H1 (cell line): Measurements from ENCODE around the gene TWIST2. TPM values are rescaled to one million over a fixed set of nuclear protein-coding genes. Genes with fewer than 3 reads are reported as not detected.

ENCODE experiments used
- CTCF ChIA-PET: fragments of 300-600 bp; sonication (Branson Sonifier 250); formaldehyde crosslinking; loops from one replicate; lab custom pipeline; 2021; ENCODE audit not compliant: partially characterized antibody; lab: Charles Lee
- POLR2A ChIA-PET: fragments of 300-600 bp; sonication (Branson Sonifier 250); formaldehyde crosslinking; loops from one replicate; lab custom pipeline; 2021; ENCODE audit warnings: inconsistent platforms; ENCODE audit not compliant: partially characterized antibody; lab: Charles Lee
- DNase-seq, 2 experiments: peaks; one replicate each; pipeline versions ENCODE4 v3.0.0 to v3.0.0-alpha.2; 2010 to 2022; ENCODE audit warnings: low spot score in 2 of 2, low read depth in 1 of 2, mixed read lengths in 1 of 2
- FAIRE-seq: peaks from 2 replicates; lab custom pipeline; 2011; peaks lifted over from hg19 to GRCh38; lab: Jason Lieb, UNC
- H2AFZ ChIP-seq: 2 replicates; pipeline ENCODE4 v1.8.1; 2012; ENCODE audit warnings: low read length, inconsistent platforms
- H2AK5ac ChIP-seq: 2 replicates; pipeline ENCODE4 v1.6.1; 2013; ENCODE audit warnings: low read depth, low read length
- H2BK120ac ChIP-seq: replicated peaks from 2 replicates; pipeline ENCODE3; 2013; ENCODE audit warnings: low read depth, low read length, inconsistent platforms
- H2BK12ac ChIP-seq: 2 replicates; pipeline ENCODE4 v1.6.1; 2013; ENCODE audit warnings: low read depth, low read length
- H2BK15ac ChIP-seq: 2 replicates; pipeline ENCODE4 v1.6.1; 2013; ENCODE audit warnings: low read length
- H2BK20ac ChIP-seq: 2 replicates; pipeline ENCODE4 v1.6.1; 2013; ENCODE audit warnings: low read length
- H2BK5ac ChIP-seq: 2 replicates; pipeline ENCODE4 v1.6.1; 2013; ENCODE audit warnings: low read depth, low read length
- H3K14ac ChIP-seq: 2 replicates; pipeline ENCODE4 v1.6.1; 2013; ENCODE audit warnings: inconsistent platforms; ENCODE audit not compliant: insufficient read length
- H3K18ac ChIP-seq: 2 replicates; pipeline ENCODE4 v1.6.1; 2013; ENCODE audit warnings: low read length; ENCODE audit errors: extremely low read depth
- H3K23ac ChIP-seq: 2 replicates; pipeline ENCODE4 v1.6.1; 2013; ENCODE audit warnings: inconsistent platforms; ENCODE audit not compliant: insufficient read length
- H3K23me2 ChIP-seq: 2 replicates; pipeline ENCODE4 v1.6.1; 2013; ENCODE audit warnings: low read depth, low read length
- H3K27ac ChIP-seq: 2 replicates; pipeline ENCODE4 v1.6.1; 2011; ENCODE audit warnings: low read depth, low read length, inconsistent platforms
- H3K27me3 ChIP-seq, 4 experiments: replicated peaks in 1 of 4; 1 replicate in 1 of 4; 2 replicates in 3 of 4; pipeline versions ENCODE4 v1.6.1 to v1.8.1; 2011 to 2013; ENCODE audit warnings: low read length in 3 of 4, mild to moderate bottlenecking in 3 of 4, inconsistent platforms in 2 of 4, mixed read lengths in 2 of 4, moderate library complexity in 1 of 4; ENCODE audit not compliant: control insufficient read depth in 3 of 4, insufficient read depth in 3 of 4; ENCODE audit errors: extremely low read depth in 1 of 4
- H3K36me3 ChIP-seq, 4 experiments: 2 replicates each; pipeline versions ENCODE4 v1.6.1 to v1.8.1; 2011 to 2013; ENCODE audit warnings: mild to moderate bottlenecking in 4 of 4, low read length in 3 of 4, moderate library complexity in 2 of 4, control low read depth in 1 of 4, inconsistent platforms in 1 of 4; ENCODE audit not compliant: insufficient read depth in 4 of 4, control insufficient read depth in 2 of 4
- H3K4ac ChIP-seq: replicated peaks from 2 replicates; pipeline ENCODE3; 2013; ENCODE audit warnings: low read length, low read depth, mixed read lengths, inconsistent platforms; ENCODE audit not compliant: insufficient read length
- H3K4me1 ChIP-seq, 4 experiments: replicated peaks in 1 of 4; 1 replicate in 1 of 4; 2 replicates in 3 of 4; pipeline versions ENCODE4 v1.6.1 to v1.8.1; 2011 to 2013; ENCODE audit warnings: low read length in 3 of 4, inconsistent platforms in 2 of 4, mixed read lengths in 1 of 4; ENCODE audit not compliant: insufficient read depth in 4 of 4, control insufficient read depth in 3 of 4
- H3K4me2 ChIP-seq, 2 experiments: 2 replicates each; pipeline versions ENCODE4 v1.6.1 to v1.8.1; 2011 to 2013; ENCODE audit warnings: low read depth in 2 of 2, low read length in 2 of 2, control low read depth in 1 of 2, inconsistent platforms in 1 of 2, mild to moderate bottlenecking in 1 of 2; ENCODE audit not compliant: insufficient read depth in 1 of 2
- H3K4me3 ChIP-seq, 4 experiments: fragments of 200-600, 300-600 bp in 1 of 4; sonication (generic), shearing (Covaris generic), sonication (Bioruptor Twin) in 1 of 4; 2 replicates each; pipeline versions ENCODE4 v1.5.1 to v1.8.1; 2011 to 2016; ENCODE audit warnings: low read length in 4 of 4, low read depth in 3 of 4, control low read depth in 2 of 4, inconsistent platforms in 2 of 4, mild to moderate bottlenecking in 2 of 4, mixed read lengths in 1 of 4, moderate library complexity in 1 of 4; ENCODE audit not compliant: insufficient read depth in 2 of 4; ENCODE audit errors: extremely low read depth in 1 of 4
- H3K56ac ChIP-seq: replicated peaks from 2 replicates; pipeline ENCODE3; 2013; ENCODE audit warnings: low read depth, mild to moderate bottlenecking, mixed read lengths, low read length, inconsistent platforms; ENCODE audit not compliant: insufficient read length
- H3K79me1 ChIP-seq: 2 replicates; pipeline ENCODE4 v1.6.1; 2013; ENCODE audit warnings: low read depth, low read length, control low read depth
- H3K79me2 ChIP-seq, 2 experiments: 2 replicates each; pipeline versions ENCODE4 v1.6.1 to v1.8.1; 2012 to 2013; ENCODE audit warnings: low read length in 2 of 2, mild to moderate bottlenecking in 2 of 2, inconsistent platforms in 1 of 2; ENCODE audit not compliant: insufficient read depth in 2 of 2, control insufficient read depth in 1 of 2
- H3K9ac ChIP-seq, 4 experiments: replicated peaks in 1 of 4; 1 replicate in 1 of 4; 2 replicates in 3 of 4; pipeline versions ENCODE4 v1.6.1 to v1.8.1; 2011 to 2013; ENCODE audit warnings: low read depth in 3 of 4, low read length in 3 of 4, control low read depth in 2 of 4, mild to moderate bottlenecking in 2 of 4, moderate library complexity in 2 of 4, inconsistent platforms in 1 of 4; ENCODE audit errors: extremely low read depth in 1 of 4
- H3K9me3 ChIP-seq, 2 experiments: 2 replicates each; pipeline versions ENCODE4 v1.6.1 to v1.8.1; 2012 to 2013; ENCODE audit warnings: mild to moderate bottlenecking in 2 of 2, moderate library complexity in 2 of 2, control low read depth in 1 of 2, inconsistent platforms in 1 of 2, low read depth in 1 of 2, low read length in 1 of 2, mixed read lengths in 1 of 2; ENCODE audit not compliant: insufficient read depth in 2 of 2
- H4K20me1 ChIP-seq, 2 experiments: replicated peaks in 1 of 2; 2 replicates each; pipeline versions ENCODE3 to v1.8.1; 2011 to 2013; ENCODE audit warnings: inconsistent platforms in 2 of 2, low read length in 2 of 2, mild to moderate bottlenecking in 1 of 2; ENCODE audit not compliant: insufficient read depth in 2 of 2, control insufficient read depth in 1 of 2
- H4K5ac ChIP-seq: 2 replicates; pipeline ENCODE4 v1.6.1; 2013; ENCODE audit warnings: low read length, low read depth, mixed read lengths, inconsistent platforms; ENCODE audit not compliant: insufficient read length
- H4K8ac ChIP-seq: 2 replicates; pipeline ENCODE4 v1.8.0; 2013; ENCODE audit warnings: mild to moderate bottlenecking, moderate library complexity, low read length, inconsistent platforms; ENCODE audit not compliant: insufficient read depth; ENCODE audit errors: extremely low read depth
- H4K91ac ChIP-seq: replicated peaks from 2 replicates; pipeline ENCODE3; 2013; ENCODE audit warnings: low read length, mixed read lengths, inconsistent platforms; ENCODE audit not compliant: insufficient read length
- CBX5 ChIP-seq: fragments of 300-800, 300-1000 bp; sonication (generic); IDR thresholded peaks from 2 replicates; pipeline ENCODE4 v1.7.1; 2016; ENCODE audit warnings: antibody characterized with exemption, low read length, low read depth
- EZH2 ChIP-seq: fragments of 200-600 bp; sonication (generic); IDR thresholded peaks from 2 replicates; pipeline ENCODE4 v1.7.1; 2012; ENCODE audit warnings: low read depth, mild to moderate bottlenecking, moderate library complexity, low read length, inconsistent platforms; ENCODE audit not compliant: severe bottlenecking
- HDAC6 ChIP-seq: IDR thresholded peaks from one replicate; pipeline ENCODE4 v1.7.1; 2012; ENCODE audit warnings: low read depth, mild to moderate bottlenecking, inconsistent platforms, low read length, moderate library complexity
- SP2 ChIP-seq: IDR thresholded peaks from 2 replicates; pipeline ENCODE4 v1.6.1; 2012; ENCODE audit warnings: mild to moderate bottlenecking, low read length, inconsistent platforms
- SUZ12 ChIP-seq: fragments of 200-600 bp; sonication (generic); IDR thresholded peaks from 2 replicates; pipeline ENCODE4 v1.6.1; 2012; ENCODE audit warnings: mild to moderate bottlenecking, inconsistent platforms, low read length, moderate library complexity, mixed read lengths
- TAF7 ChIP-seq: optimal IDR thresholded peaks from 2 replicates; pipeline ENCODE3; 2011; ENCODE audit warnings: low read depth, mild to moderate bottlenecking, inconsistent platforms, low read length, moderate library complexity, borderline replicate concordance
- TCF12 ChIP-seq: IDR thresholded peaks from 2 replicates; pipeline ENCODE4 v1.6.1; 2011; ENCODE audit warnings: low read depth, mild to moderate bottlenecking, low read length
- USF2 ChIP-seq: IDR thresholded peaks from 2 replicates; pipeline ENCODE4 v1.6.1; 2011; ENCODE audit warnings: low read length, improper control_type of control experiment
- WGBS, 2 experiments: shearing (Covaris generic) in 1 of 2; methylation state at CpG; one replicate each; pipeline versions ENCODE4 v1.1.6 to v1.1.7; 2013 to 2015; ENCODE audit warnings: low lambda C conversion rate in 2 of 2, mixed read lengths in 2 of 2, inconsistent platforms in 1 of 2, low coverage in 1 of 2, missing lambda C conversion rate in 1 of 2; ENCODE audit not compliant: insufficient replicate concordance in 2 of 2, insufficient coverage in 1 of 2, insufficient read length in 1 of 2; ENCODE audit errors: extremely low coverage in 1 of 2, missing lambda C conversion rate in 1 of 2; 5-methylcytosine and 5-hydroxymethylcytosine counted together
- polyA plus RNA-seq, 7 experiments: library from polyadenylated mRNA; depleted of rRNA in 3 of 7; stranded (reverse) in 5 of 7; unstranded in 2 of 7; fragments of >200 nt in 5 of 7; fragments of 200-250 nt in 2 of 7; gene quantifications; 1 replicate in 5 of 7; 2 replicates in 1 of 7; 4 replicates in 1 of 7; pipeline versions ENCODE4 v1.2.1 to v1.2.3, GENCODE V29; 2011 to 2013; ENCODE audit warnings: missing spikeins in 2 of 7, mixed read lengths in 2 of 7
- total RNA-seq: library from RNA; stranded (reverse); fragmentation: NEBNext Ultra II Directional; extraction: Animal tissue kit (Norgen Biotek cat#: 25700); gene quantifications from 2 replicates; pipeline ENCODE4 v1.2.1, GENCODE V29; 2021
- TF ChIP-seq, protein P1 (sequence below), 3 experiments: IDR thresholded peaks; 1 replicate in 2 of 3; 2 replicates in 1 of 3; pipeline versions ENCODE4 v1.5.1 to v1.6.1; 2011; ENCODE audit warnings: low read length in 3 of 3, mild to moderate bottlenecking in 3 of 3, inconsistent platforms in 2 of 3, low read depth in 1 of 3, moderate library complexity in 1 of 3; ENCODE audit not compliant: insufficient read depth in 1 of 3; ENCODE audit errors: control extremely low read depth in 1 of 3

The TWIST2 gene
- total and polyA plus RNA-seq, 2 of the 8 experiments (the other 6 are each of a cell fraction or from before 2014, with no cell fraction given) = 2.6 to 4.3 TPM

GRCh38 chr2:238859636-238860347, 11.9 kb downstream of the TWIST2 start:
- H2BK5ac ChIP-seq = no peak overlapping the region
- H2BK120ac ChIP-seq = no peak overlapping the region
- H3K27me3 ChIP-seq = no peaks in the 10 kb centered on the region; a peak in 3 of 7 replicates
- H2BK20ac ChIP-seq = no peak overlapping the region
- H3K4ac ChIP-seq = no peak overlapping the region
- DNase-seq = no peak
- H3K4me1 ChIP-seq = peaks cover 4 to 14% (median 10%) of the 10 kb centered on the region in 4 experiments
- no peaks in the 10 kb centered on the region for H3K9me3 ChIP-seq
- WGBS, 2 experiments = 87% methylated on average over 14 of the region's 14 CpGs; no CpG with 5 or more reads in 1 of the 2 experiments
- H4K91ac ChIP-seq = no peak overlapping the region
- no peak overlapping the region for H3K9ac ChIP-seq
- no peak overlapping the region for H3K18ac ChIP-seq
- no peak overlapping the region for H3K4me2 ChIP-seq
- H4K5ac ChIP-seq = no peak overlapping the region
- no peak overlapping the region for H2BK15ac ChIP-seq
- no peak overlapping the region for H2BK12ac ChIP-seq
- H3K36me3 ChIP-seq = no peaks in the 10 kb centered on the region
- H3K14ac ChIP-seq = no peak overlapping the region
- CTCF ChIA-PET = no interaction called here
- H3K79me1 ChIP-seq = no peaks in the 10 kb centered on the region
- POLR2A ChIA-PET = no interaction called here
- H3K4me3 ChIP-seq = no peak overlapping the region
- no peak overlapping the region for H2AFZ ChIP-seq
- no peaks in the 10 kb centered on the region for H3K23me2 ChIP-seq
- H3K27ac ChIP-seq = no peak overlapping the region
- no peak for FAIRE-seq
- H2AK5ac ChIP-seq = no peak overlapping the region
- no peak overlapping the region for H3K23ac ChIP-seq
- H3K79me2 ChIP-seq = no peaks in the 10 kb centered on the region
- no peaks in the 10 kb centered on the region for H4K20me1 ChIP-seq
- no peak overlapping the region for H3K56ac ChIP-seq
- no peak overlapping the region for H4K8ac ChIP-seq
- no peak for TF ChIP-seq CBX5
- TF ChIP-seq HDAC6 = no peak
- no peak for TF ChIP-seq TCF12
- TF ChIP-seq, protein P1, sequence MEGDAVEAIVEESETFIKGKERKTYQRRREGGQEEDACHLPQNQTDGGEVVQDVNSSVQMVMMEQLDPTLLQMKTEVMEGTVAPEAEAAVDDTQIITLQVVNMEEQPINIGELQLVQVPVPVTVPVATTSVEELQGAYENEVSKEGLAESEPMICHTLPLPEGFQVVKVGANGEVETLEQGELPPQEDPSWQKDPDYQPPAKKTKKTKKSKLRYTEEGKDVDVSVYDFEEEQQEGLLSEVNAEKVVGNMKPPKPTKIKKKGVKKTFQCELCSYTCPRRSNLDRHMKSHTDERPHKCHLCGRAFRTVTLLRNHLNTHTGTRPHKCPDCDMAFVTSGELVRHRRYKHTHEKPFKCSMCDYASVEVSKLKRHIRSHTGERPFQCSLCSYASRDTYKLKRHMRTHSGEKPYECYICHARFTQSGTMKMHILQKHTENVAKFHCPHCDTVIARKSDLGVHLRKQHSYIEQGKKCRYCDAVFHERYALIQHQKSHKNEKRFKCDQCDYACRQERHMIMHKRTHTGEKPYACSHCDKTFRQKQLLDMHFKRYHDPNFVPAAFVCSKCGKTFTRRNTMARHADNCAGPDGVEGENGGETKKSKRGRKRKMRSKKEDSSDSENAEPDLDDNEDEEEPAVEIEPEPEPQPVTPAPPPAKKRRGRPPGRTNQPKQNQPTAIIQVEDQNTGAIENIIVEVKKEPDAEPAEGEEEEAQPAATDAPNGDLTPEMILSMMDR (IDR thresholded peaks at IDR 0.05; ENCODE audit: control extremely low read depth in 1 of 3, insufficient read depth in 1 of 3, low read depth in 1 of 3, low read length in 3 of 3) = no peak
- no peak for TF ChIP-seq USF2
- TF ChIP-seq SUZ12 = no peak
- TF ChIP-seq SP2 = no peak
- no peak for TF ChIP-seq TAF7
- no peak for TF ChIP-seq EZH2
